Left colon (tissue), 2 donors: ENCODE data around the gene NBEAL1. TPM values are rescaled to one million over a fixed set of nuclear protein-coding genes. Genes with fewer than 3 reads are reported as not detected.
"Not testable (repeated sequence)": the region's sequence is repeated elsewhere in the genome, so short reads cannot be mapped to it uniquely, and the experiment has no call there.

Experiments used
- ATAC-seq: fragments of 200-7000 bp; cut with Tn5 transposase; one replicate; pipeline ENCODE4 v1.9.1; 2020; ENCODE audit warnings: mild to moderate bottlenecking, moderate library complexity
- DNase-seq, 2 donors: peaks; one replicate each; pipeline ENCODE4 v3.0.0-alpha.2; 2020
- intact Hi-C, 2 donors: fragments of 100-400 bp; cut with DNase I in 1 of 2; cut with micrococcal nuclease in 1 of 2; formaldehyde crosslinking; loops; one replicate each; pipeline versions ENCODE4 v1.11.2 to v1.14.0; 2022; cut with DNase I, micrococcal nuclease
- long read RNA-seq: library from polyadenylated mRNA; unstranded; transcript quantifications from one replicate; pipeline ENCODE4 v2.0.0, GENCODE V29; 2021
- total RNA-seq, 2 donors: library from RNA; stranded (reverse); fragmentation: NEBNext Ultra II Directional; extraction: Animal tissue kit (Norgen Biotek cat#: 25700); gene quantifications; one replicate each; pipeline ENCODE4 v1.2.1, GENCODE V29; 2021
- donor health status: DM: no; HTN: no; CAD: no.
- donor health status: DM: yes; HTN: yes; CAD: no.

The NBEAL1 gene
- 10 to 100 TPM; 87.6 to 89.1 TPM for total RNA-seq
- long read RNA-seq, partial matches to known transcripts = 8 of 17 reads
- long read RNA-seq, other reads (novel, unspliced or antisense) = 8 of 17 reads

GRCh38 chr2:203014456-203015199, at the start of gene NBEAL1:
NBEAL1 (plus strand) TSS chr2:203014875; CDS start chr2:203016385, 1,510 bp downstream.
- DNase-seq (peak; percentile 98), ATAC-seq (peak; percentile 89)
- intact Hi-C loops = no loop called here

GRCh38 chr2:202965810-202966460, 48.7 kb upstream of the NBEAL1 start:
- ATAC-seq (no peak), DNase-seq (no peak)
- intact Hi-C loops = no loop called here

- ATAC-seq, DNase-seq, intact Hi-C loops: not testable (repeated sequence)
Measured at GRCh38 chr2:202969404-202969803, 45.3 kb upstream of the NBEAL1 start.

- no peak for DNase-seq
- intact Hi-C loops = no loop called here
- no peak for ATAC-seq
Measured at GRCh38 chr2:202976809-202977208, 37.9 kb upstream of the NBEAL1 start.

GRCh38 chr2:202982779-202983491, 31.7 kb upstream of the NBEAL1 start:
- intact Hi-C loops = no loop called here
- no peak for ATAC-seq
- no peak for DNase-seq

- no peak for ATAC-seq
- intact Hi-C loops = no loop called here
- no peak for DNase-seq
Measured at GRCh38 chr2:202989749-202990148, 24.9 kb upstream of the NBEAL1 start.

GRCh38 chr2:202990501-202990900, 24.2 kb upstream of the NBEAL1 start:
- DNase-seq = no peak
- intact Hi-C loops = no loop called here
- no peak for ATAC-seq

GRCh38 chr2:202997113-202997512, 17.6 kb upstream of the NBEAL1 start:
- intact Hi-C loops, DNase-seq, ATAC-seq: not testable (repeated sequence)

GRCh38 chr2:203002054-203002821, 12.4 kb upstream of the NBEAL1 start:
- DNase-seq = no peak
- peak; percentile 89 for ATAC-seq
- intact Hi-C loops = no loop called here

GRCh38 chr2:203003716-203004115, 11.0 kb upstream of the NBEAL1 start:
- intact Hi-C loops = no loop called here
- DNase-seq (no peak), ATAC-seq (peak; percentile 60)

- ATAC-seq (no peak), DNase-seq (no peak)
- intact Hi-C loops = no loop called here
Measured at GRCh38 chr2:203016716-203017115, 2.0 kb downstream of the NBEAL1 start.

- ATAC-seq (no peak), DNase-seq (no peak)
- intact Hi-C loops = no loop called here
Measured at GRCh38 chr2:203018181-203018580, 3.5 kb downstream of the NBEAL1 start.

GRCh38 chr2:203019142-203019541, 4.5 kb downstream of the NBEAL1 start:
- intact Hi-C loops = no loop called here
- DNase-seq (no peak), ATAC-seq (no peak)

- intact Hi-C loops = no loop called here
- ATAC-seq (no peak), DNase-seq (no peak)
Measured at GRCh38 chr2:203021991-203022390, 7.3 kb downstream of the NBEAL1 start.

- ATAC-seq = no peak
- no peak for DNase-seq
- intact Hi-C loops = no loop called here
Measured at GRCh38 chr2:203022751-203023150, 8.1 kb downstream of the NBEAL1 start.

- intact Hi-C loops = no loop called here
- no peak for DNase-seq
Measured at GRCh38 chr2:203025592-203025991, 10.9 kb downstream of the NBEAL1 start.

GRCh38 chr2:203030545-203030944, 15.9 kb downstream of the NBEAL1 start:
- ATAC-seq = peak; percentile 24
- intact Hi-C loops = no loop called here
- DNase-seq = no peak

More at GRCh38 chr2:203025592-203025991, 10.9 kb downstream of the NBEAL1 start:
- peak; percentile 5 for ATAC-seq

GRCh38 chr2:203030991-203031390, 16.3 kb downstream of the NBEAL1 start:
- ATAC-seq (no peak), DNase-seq (no peak)
- intact Hi-C loops = no loop called here

GRCh38 chr2:203033395-203033794, 18.7 kb downstream of the NBEAL1 start:
- no peak for ATAC-seq
- intact Hi-C loops = no loop called here
- no peak for DNase-seq
